GM18498 (cell line): ENCODE results near the gene PLEKHA4.
"Not testable (repeated sequence)": the region's sequence is repeated elsewhere in the genome, so short reads cannot be mapped to it uniquely, and the experiment has no call there.

Source experiments
- ATAC-seq: cut with Tn5 transposase; IDR thresholded peaks from one replicate; pipeline ENCODE4 v1.9.1; 2021; ENCODE audit warnings: mild to moderate bottlenecking, moderate library complexity; ENCODE audit not compliant: unreplicated experiment

The PLEKHA4 gene

GRCh38 chr19:48890551-48890950 is 22.1 kb upstream of the PLEKHA4 start:
- ATAC-seq: no peak

- not testable (repeated sequence) for ATAC-seq
Observed at GRCh38 chr19:48889496-48889895, 21.1 kb upstream of the PLEKHA4 start.

GRCh38 chr19:48887861-48888612 is 19.6 kb upstream of the PLEKHA4 start:
- no peak for ATAC-seq

GRCh38 chr19:48883726-48884125 is 15.3 kb upstream of the PLEKHA4 start:
- no peak for ATAC-seq

GRCh38 chr19:48881741-48882657 is 13.6 kb upstream of the PLEKHA4 start:
- no peak for ATAC-seq

GRCh38 chr19:48879696-48880095 is 11.3 kb upstream of the PLEKHA4 start:
- not testable (repeated sequence) for ATAC-seq

GRCh38 chr19:48879025-48879637 is 10.7 kb upstream of the PLEKHA4 start:
- ATAC-seq: no peak

GRCh38 chr19:48878196-48879024 is 10.0 kb upstream of the PLEKHA4 start:
- no peak for ATAC-seq

GRCh38 chr19:48877855-48878195 is 9.4 kb upstream of the PLEKHA4 start:
- ATAC-seq: no peak

- not testable (repeated sequence) for ATAC-seq
Observed at GRCh38 chr19:48876043-48876981, 7.9 kb upstream of the PLEKHA4 start.

GRCh38 chr19:48874303-48875135 is 6.1 kb upstream of the PLEKHA4 start:
- ATAC-seq: no peak

- no peak for ATAC-seq
Observed at GRCh38 chr19:48873476-48874302, 5.3 kb upstream of the PLEKHA4 start.

GRCh38 chr19:48872884-48873475 is 4.6 kb upstream of the PLEKHA4 start:
- peak; percentile 27 for ATAC-seq

GRCh38 chr19:48872182-48872883 is 3.9 kb upstream of the PLEKHA4 start, which contains the start of gene PPP1R15A:
Gene PPP1R15A (plus strand): TSS chr19:48872421. CDS start chr19:48873234, 813 bp downstream.
- peak; percentile 54 for ATAC-seq

GRCh38 chr19:48871471-48872181 is 3.2 kb upstream of the PLEKHA4 start:
- ATAC-seq: not testable (repeated sequence)

GRCh38 chr19:48870048-48870447 is 1.6 kb upstream of the PLEKHA4 start:
- no peak for ATAC-seq
